Natural killer cell (primary cell): ENCODE measurements around the gene GNAT1. TPM values are rescaled to one million over a fixed set of nuclear protein-coding genes. Genes with fewer than 3 reads are reported as not detected.

Experiments
- ATAC-seq, 3 donors: fragments of 150-1000 bp in 2 of 3; fragments of 200-7000 bp in 1 of 3; cut with Tn5 transposase; 1 replicate in 1 of 3; 2 replicates in 2 of 3; pipeline ENCODE4 v1.10.0; 2021; ENCODE audit warnings: mild to moderate bottlenecking in 2 of 3, moderate library complexity in 2 of 3
- DNase-seq, 2 donors: peaks; one replicate each; pipeline versions ENCODE4 v3.0.0 to v3.0.0-alpha.2; 2013 to 2021; ENCODE audit warnings: mixed read lengths in 1 of 2
- H3K27ac ChIP-seq: one replicate; pipeline ENCODE4 v1.5.1; 2013; ENCODE audit warnings: mild to moderate bottlenecking, low read length
- H3K27me3 ChIP-seq: one replicate; pipeline ENCODE4 v1.6.1; 2013; ENCODE audit warnings: low read length; ENCODE audit not compliant: control insufficient read depth, insufficient read depth
- H3K36me3 ChIP-seq: one replicate; pipeline ENCODE4 v1.6.1; 2013; ENCODE audit warnings: low read length; ENCODE audit not compliant: control insufficient read depth, insufficient read depth
- H3K4me1 ChIP-seq: one replicate; pipeline ENCODE4 v1.6.1; 2013; ENCODE audit warnings: low read length; ENCODE audit not compliant: control insufficient read depth, insufficient read depth
- H3K4me3 ChIP-seq: one replicate; pipeline ENCODE4 v1.5.1; 2013; ENCODE audit warnings: low read length
- H3K9me3 ChIP-seq: one replicate; pipeline ENCODE4 v1.6.1; 2013; ENCODE audit warnings: low read length; ENCODE audit not compliant: control insufficient read depth, insufficient read depth
- H3K27ac Mint-ChIP-seq, 2 donors: one replicate each; pipeline ENCODE4 v1.8.0; 2022; ENCODE audit warnings: mild to moderate bottlenecking in 2 of 2, mixed read lengths in 2 of 2, moderate library complexity in 1 of 2
- H3K27me3 Mint-ChIP-seq, 2 donors: one replicate each; pipeline ENCODE4 v1.8.0; 2022; ENCODE audit warnings: low read depth in 2 of 2, mixed read lengths in 2 of 2
- H3K36me3 Mint-ChIP-seq: one replicate; pipeline ENCODE4 v1.8.0; 2022; ENCODE audit warnings: mixed read lengths
- H3K4me1 Mint-ChIP-seq, 2 donors: one replicate each; pipeline ENCODE4 v1.8.0; 2022; ENCODE audit warnings: mixed read lengths in 2 of 2
- H3K4me3 Mint-ChIP-seq: one replicate; pipeline ENCODE4 v1.8.0; 2022; ENCODE audit warnings: mild to moderate bottlenecking, moderate library complexity, mixed read lengths
- H3K9me3 Mint-ChIP-seq, 2 donors: one replicate each; pipeline ENCODE4 v1.8.0; 2022; ENCODE audit warnings: mixed read lengths in 2 of 2
- CTCF ChIP-seq: fragments of 200-600 bp; IDR thresholded peaks from one replicate; pipeline ENCODE4 v1.8.0; 2022; ENCODE audit warnings: antibody characterized with exemption
- WGBS: methylation state at CpG from one replicate; pipeline ENCODE4 v1.1.7; 2013; ENCODE audit warnings: missing lambda C conversion rate; ENCODE audit not compliant: insufficient coverage; 5-methylcytosine and 5-hydroxymethylcytosine counted together
- intact Hi-C: fragments of 100-400 bp; cut with micrococcal nuclease; formaldehyde crosslinking; loops from one replicate; pipeline ENCODE4 v1.14.2; 2022
- total RNA-seq, 4 donors: library from RNA; stranded (reverse); fragments of 120-200 nt in 1 of 4; gene quantifications; one replicate each; pipeline versions ENCODE4 v1.2.3 to v1.2.4, GENCODE V29; 2013 to 2022

Gene GNAT1
- total RNA-seq, 3 donors from 2014 or later (not counting 1 experiment from before 2014, with no cell fraction given), result not detected

- Mint-ChIP-seq H3K4me3 (no peak overlapping the region), H3K27me3 (peaks cover 0 to 2% of the 10 kb centered on the region in 2 donors), H3K36me3 (no peaks in the 10 kb centered on the region), H3K4me1 (peaks cover 0 to 4% of the 10 kb centered on the region in 2 donors), H3K9me3 (no peaks in the 10 kb centered on the region), H3K27ac (no peak overlapping the region)
- TF ChIP-seq CTCF, result no peak
- H3K27me3 ChIP-seq, result no peaks in the 10 kb centered on the region
- intact Hi-C loops, result no loop called here
- no peak overlapping the region for H3K27ac ChIP-seq
- ATAC-seq, result no peak
- no peaks in the 10 kb centered on the region for H3K36me3 ChIP-seq
- H3K9me3 ChIP-seq, result no peaks in the 10 kb centered on the region
- WGBS, result 79% methylated on average over 8 of the region's 8 CpGs
- no peak for DNase-seq
- H3K4me3 ChIP-seq, result no peak overlapping the region
- no peaks in the 10 kb centered on the region for H3K4me1 ChIP-seq
These were observed 18.7 kb upstream of the GNAT1 start for GRCh38 chr3:50172626-50173220.

- no peak for DNase-seq
- Mint-ChIP-seq H3K4me3 (no peak overlapping the region), H3K27me3 (peaks cover 0 to 2% of the 10 kb centered on the region in 2 donors), H3K36me3 (no peaks in the 10 kb centered on the region), H3K27ac (peak overlapping the region in 1 of 2 donors; percentile 56), H3K9me3 (no peaks in the 10 kb centered on the region), H3K4me1 (peaks cover 0 to 4% of the 10 kb centered on the region in 2 donors)
- no peak for TF ChIP-seq CTCF
- ATAC-seq, result no peak
- Histone ChIP-seq H3K36me3 (no peaks in the 10 kb centered on the region), H3K4me3 (no peak overlapping the region), H3K27me3 (no peaks in the 10 kb centered on the region), H3K27ac (no peak overlapping the region), H3K9me3 (no peaks in the 10 kb centered on the region), H3K4me1 (no peaks in the 10 kb centered on the region)
- 77% methylated on average over 29 of the region's 29 CpGs for WGBS
- intact Hi-C loops, result no loop called here
These were observed 17.5 kb upstream of the GNAT1 start for GRCh38 chr3:50173685-50174516.

DNA sequence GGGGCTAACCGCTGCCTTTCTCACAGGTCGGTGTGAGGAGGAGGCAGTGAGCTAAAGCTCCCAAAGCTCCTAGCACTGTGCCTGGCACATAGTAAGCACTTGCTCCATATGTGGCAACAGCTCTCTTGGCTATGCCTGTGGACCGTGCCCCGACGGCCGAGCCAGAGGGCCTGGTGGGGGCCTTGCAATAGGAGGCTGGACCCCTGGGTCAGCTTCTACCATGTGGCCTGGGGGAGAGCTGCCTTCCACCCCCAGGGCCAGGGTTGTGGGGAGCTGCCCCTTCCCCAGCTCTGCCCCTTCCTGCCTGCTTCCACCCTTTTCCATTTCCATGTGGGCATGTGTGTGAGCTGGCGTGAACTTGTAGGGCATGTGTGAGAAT, 16.9 kb upstream of the GNAT1 start:
- no peak for TF ChIP-seq CTCF
- H3K27me3 Mint-ChIP-seq, result peaks cover 0 to 2% of the 10 kb centered on the region in 2 donors
- no peak overlapping the region for H3K4me3 Mint-ChIP-seq
- ATAC-seq, result no peak
- 96% methylated on average over 7 of the region's 7 CpGs for WGBS
- no peaks in the 10 kb centered on the region for H3K9me3 Mint-ChIP-seq
- Histone ChIP-seq H3K4me3 (no peak overlapping the region), H3K4me1 (no peaks in the 10 kb centered on the region), H3K9me3 (no peaks in the 10 kb centered on the region), H3K27ac (no peak overlapping the region), H3K27me3 (no peaks in the 10 kb centered on the region), H3K36me3 (no peaks in the 10 kb centered on the region)
- H3K27ac Mint-ChIP-seq, result no peak overlapping the region
- no peak for DNase-seq
- H3K4me1 Mint-ChIP-seq, result peaks cover 0 to 4% of the 10 kb centered on the region in 2 donors
- no peaks in the 10 kb centered on the region for H3K36me3 Mint-ChIP-seq
- intact Hi-C loops, result no loop called here
